Measurements from ENCODE around the gene CGNL1.

Gene CGNL1

DNA sequence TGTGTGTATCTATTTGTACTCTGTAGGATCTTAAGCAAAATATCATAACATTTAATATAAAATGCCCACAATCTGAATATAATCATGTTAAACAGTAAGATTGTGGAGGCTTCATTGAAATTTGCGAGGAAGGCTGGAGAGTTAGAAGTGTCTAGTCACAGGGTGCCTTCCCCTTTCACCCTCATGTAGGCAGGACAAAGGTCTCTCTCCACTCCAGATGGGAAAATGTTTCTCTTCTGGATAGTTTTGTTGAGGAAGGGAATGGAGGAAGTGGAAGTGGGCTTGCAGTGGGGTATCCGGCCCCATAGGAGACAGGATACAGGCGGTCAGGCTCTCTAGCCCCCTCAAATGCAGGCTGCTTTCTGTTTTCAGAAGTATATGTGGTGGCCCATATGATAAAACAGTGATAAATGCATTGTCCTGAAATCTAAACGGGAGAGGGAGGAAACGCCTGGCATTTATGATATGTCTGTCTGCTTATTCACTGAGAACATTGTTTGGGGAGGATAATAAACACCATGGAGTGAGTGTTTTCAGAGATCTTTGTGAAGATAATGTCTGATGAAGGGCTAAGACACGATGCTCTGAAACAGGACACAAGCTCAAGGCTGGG, 202.1 kb downstream of the CGNL1 start:
- Histone ChIP-seq H3K4me3 (ENCODE audit: low read depth, low read length) (no peak overlapping the region), H3K4me1 (peaks cover 5% of the 10 kb centered on the region), H3K27me3 (no peaks in the 10 kb centered on the region), H3K36me3 (no peaks in the 10 kb centered on the region), H3K9me3 (no peaks in the 10 kb centered on the region)
- no peak for DNase-seq
- TF ChIP-seq, protein P1, sequence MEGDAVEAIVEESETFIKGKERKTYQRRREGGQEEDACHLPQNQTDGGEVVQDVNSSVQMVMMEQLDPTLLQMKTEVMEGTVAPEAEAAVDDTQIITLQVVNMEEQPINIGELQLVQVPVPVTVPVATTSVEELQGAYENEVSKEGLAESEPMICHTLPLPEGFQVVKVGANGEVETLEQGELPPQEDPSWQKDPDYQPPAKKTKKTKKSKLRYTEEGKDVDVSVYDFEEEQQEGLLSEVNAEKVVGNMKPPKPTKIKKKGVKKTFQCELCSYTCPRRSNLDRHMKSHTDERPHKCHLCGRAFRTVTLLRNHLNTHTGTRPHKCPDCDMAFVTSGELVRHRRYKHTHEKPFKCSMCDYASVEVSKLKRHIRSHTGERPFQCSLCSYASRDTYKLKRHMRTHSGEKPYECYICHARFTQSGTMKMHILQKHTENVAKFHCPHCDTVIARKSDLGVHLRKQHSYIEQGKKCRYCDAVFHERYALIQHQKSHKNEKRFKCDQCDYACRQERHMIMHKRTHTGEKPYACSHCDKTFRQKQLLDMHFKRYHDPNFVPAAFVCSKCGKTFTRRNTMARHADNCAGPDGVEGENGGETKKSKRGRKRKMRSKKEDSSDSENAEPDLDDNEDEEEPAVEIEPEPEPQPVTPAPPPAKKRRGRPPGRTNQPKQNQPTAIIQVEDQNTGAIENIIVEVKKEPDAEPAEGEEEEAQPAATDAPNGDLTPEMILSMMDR (IDR thresholded peaks at IDR 0.05; ENCODE audit: low read depth, low read length): no peak

DNA sequence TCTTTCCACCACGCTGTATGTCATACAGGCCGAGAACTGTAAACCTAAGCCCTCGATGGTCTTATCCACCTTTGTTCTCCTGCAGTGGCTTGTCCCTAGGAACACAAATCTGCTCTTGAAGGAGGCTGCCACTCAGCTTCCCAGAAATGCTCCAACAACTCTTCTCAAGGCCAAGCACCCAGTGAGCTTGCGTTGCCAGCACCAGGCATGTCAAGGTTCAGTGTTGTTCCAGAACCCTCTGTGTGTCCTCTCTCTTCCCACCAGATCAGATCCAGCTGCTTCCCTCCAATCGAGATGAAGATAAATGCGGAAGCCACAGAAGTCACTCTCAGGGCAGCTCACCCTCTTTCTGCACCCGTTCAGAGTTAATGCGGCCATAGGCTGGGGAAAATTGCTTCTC, 204.1 kb downstream of the CGNL1 start:
- TF ChIP-seq, protein P1 (IDR thresholded peaks at IDR 0.05; ENCODE audit: low read depth, low read length): no peak

DNA sequence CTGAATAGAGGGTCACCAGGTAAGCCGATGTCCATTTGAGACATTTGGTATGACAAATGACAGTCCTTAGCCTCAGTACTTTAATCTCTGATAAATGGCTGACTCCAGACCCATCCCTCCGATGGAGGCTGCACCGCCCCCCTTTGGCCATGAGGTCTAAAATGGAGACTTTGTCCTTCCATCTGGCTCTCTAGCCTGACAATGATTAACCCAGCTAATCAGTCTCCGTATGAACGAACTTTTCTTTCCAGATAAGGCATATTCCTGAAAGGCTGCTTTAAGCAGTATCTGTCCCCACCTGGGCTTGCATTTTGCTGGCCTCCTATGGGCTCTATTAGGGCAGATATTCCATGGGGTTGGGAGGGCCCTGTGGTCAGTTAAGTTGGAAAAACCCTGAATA, 204.6 kb downstream of the CGNL1 start:
- Histone ChIP-seq H3K27me3 (no peaks in the 10 kb centered on the region), H3K4me3 (ENCODE audit: low read depth, low read length) (no peak overlapping the region), H3K4me1 (no peaks in the 10 kb centered on the region), H3K36me3 (no peaks in the 10 kb centered on the region), H3K9me3 (no peaks in the 10 kb centered on the region)
- TF ChIP-seq, protein P1 (IDR thresholded peaks at IDR 0.05; ENCODE audit: low read depth, low read length): no peak
- DNase-seq: no peak

More for the DNA sequence above, 204.1 kb downstream of the CGNL1 start:
- Histone ChIP-seq H3K36me3 (no peaks in the 10 kb centered on the region), H3K4me3 (ENCODE audit: low read depth, low read length) (no peak overlapping the region), H3K9me3 (no peaks in the 10 kb centered on the region), H3K4me1 (0 out of 2 replicates have a peak, but pooled peaks cover under 1% of the 10 kb centered on the region), H3K27me3 (no peaks in the 10 kb centered on the region)
- no peak for DNase-seq

DNA sequence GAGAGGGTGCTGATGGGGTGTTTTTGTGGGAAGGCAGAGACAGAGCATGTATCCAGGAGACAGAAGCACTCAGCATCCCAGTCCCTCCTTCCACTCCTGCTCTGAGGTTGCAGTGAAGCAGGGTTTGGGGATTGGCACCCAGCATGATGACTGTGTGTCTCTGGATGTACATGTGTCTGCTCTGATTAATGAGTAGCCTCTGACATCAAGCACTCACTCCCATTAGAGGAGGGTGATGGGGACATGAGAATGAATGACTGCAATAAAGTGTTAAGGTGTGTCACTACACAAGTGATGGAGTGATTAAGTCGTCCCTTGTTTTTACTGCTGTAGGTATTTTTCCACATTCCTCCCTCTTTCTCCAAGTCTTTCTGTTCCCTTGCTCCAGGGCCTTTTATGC, 205.8 kb downstream of the CGNL1 start:
- no peaks in the 10 kb centered on the region for H3K36me3 ChIP-seq
- DNase-seq: no peak

DNA sequence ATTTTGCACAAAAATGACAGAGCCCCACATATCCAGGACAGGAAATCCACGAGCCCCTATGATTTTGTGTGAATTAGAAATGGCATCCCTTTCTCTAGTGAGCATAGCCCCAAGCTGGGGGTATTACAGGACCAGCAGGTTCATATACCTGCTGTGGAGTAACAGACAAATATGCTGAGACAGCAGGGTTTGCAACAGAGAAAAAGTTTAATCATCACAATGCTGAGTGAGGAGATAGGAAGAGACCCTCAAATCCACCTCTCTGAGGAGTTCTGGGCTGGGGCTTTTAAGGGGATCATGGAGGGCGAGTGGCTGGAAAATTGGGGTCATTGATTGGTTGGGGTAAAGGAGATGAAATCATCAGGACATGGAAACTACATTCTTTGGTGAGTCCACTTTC, 207.0 kb downstream of the CGNL1 start:
- Histone ChIP-seq H3K9me3 (no peaks in the 10 kb centered on the region), H3K27me3 (no peaks in the 10 kb centered on the region), H3K4me3 (ENCODE audit: low read depth, low read length) (no peak overlapping the region), H3K4me1 (no peaks in the 10 kb centered on the region), H3K36me3 (no peaks in the 10 kb centered on the region)
- TF ChIP-seq, protein P1 (IDR thresholded peaks at IDR 0.05; ENCODE audit: low read depth, low read length): no peak
- no peak for DNase-seq

More for the DNA sequence above, 205.8 kb downstream of the CGNL1 start:
- Histone ChIP-seq H3K4me3 (ENCODE audit: low read depth, low read length) (no peak overlapping the region), H3K27me3 (no peaks in the 10 kb centered on the region), H3K4me1 (no peaks in the 10 kb centered on the region), H3K9me3 (no peaks in the 10 kb centered on the region)
- TF ChIP-seq, protein P1 (IDR thresholded peaks at IDR 0.05; ENCODE audit: low read depth, low read length): no peak

DNA sequence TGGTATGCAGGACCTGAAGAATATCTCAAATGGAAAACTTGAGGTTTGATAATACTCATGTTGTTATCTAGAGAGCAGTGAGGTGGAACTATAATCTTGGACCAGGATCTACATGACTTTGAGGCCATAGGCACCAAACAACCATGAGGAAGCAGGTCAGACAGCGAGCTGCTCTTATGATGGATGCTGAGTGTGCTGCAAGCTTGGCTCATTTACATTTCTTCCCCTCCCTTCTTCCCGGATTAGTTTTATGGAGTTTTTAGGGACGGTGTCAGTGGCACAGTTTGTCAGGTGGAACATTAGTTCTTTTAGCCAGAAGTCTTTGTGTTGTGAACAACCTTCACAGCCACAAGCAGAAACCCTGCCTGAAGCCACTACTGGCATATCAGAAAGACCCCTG, 207.4 kb downstream of the CGNL1 start:
- Histone ChIP-seq H3K4me3 (ENCODE audit: low read depth, low read length) (no peak overlapping the region), H3K27me3 (no peaks in the 10 kb centered on the region), H3K4me1 (no peaks in the 10 kb centered on the region), H3K36me3 (no peaks in the 10 kb centered on the region), H3K9me3 (no peaks in the 10 kb centered on the region)
- TF ChIP-seq, protein P1 (IDR thresholded peaks at IDR 0.05; ENCODE audit: low read depth, low read length): no peak
- DNase-seq: no peak
